SH-SY5Y (cell line): ENCODE results near the gene ACER2.

Experiments used
- GATA2 ChIP-seq: IDR thresholded peaks from 2 replicates; pipeline ENCODE4 v1.6.1; 2011; ENCODE audit warnings: mild to moderate bottlenecking, low read depth, low read length
- GATA3 ChIP-seq: IDR thresholded peaks from 2 replicates; pipeline ENCODE4 v1.6.1; 2011; ENCODE audit warnings: low read depth, mild to moderate bottlenecking, low read length, moderate library complexity

DNA sequence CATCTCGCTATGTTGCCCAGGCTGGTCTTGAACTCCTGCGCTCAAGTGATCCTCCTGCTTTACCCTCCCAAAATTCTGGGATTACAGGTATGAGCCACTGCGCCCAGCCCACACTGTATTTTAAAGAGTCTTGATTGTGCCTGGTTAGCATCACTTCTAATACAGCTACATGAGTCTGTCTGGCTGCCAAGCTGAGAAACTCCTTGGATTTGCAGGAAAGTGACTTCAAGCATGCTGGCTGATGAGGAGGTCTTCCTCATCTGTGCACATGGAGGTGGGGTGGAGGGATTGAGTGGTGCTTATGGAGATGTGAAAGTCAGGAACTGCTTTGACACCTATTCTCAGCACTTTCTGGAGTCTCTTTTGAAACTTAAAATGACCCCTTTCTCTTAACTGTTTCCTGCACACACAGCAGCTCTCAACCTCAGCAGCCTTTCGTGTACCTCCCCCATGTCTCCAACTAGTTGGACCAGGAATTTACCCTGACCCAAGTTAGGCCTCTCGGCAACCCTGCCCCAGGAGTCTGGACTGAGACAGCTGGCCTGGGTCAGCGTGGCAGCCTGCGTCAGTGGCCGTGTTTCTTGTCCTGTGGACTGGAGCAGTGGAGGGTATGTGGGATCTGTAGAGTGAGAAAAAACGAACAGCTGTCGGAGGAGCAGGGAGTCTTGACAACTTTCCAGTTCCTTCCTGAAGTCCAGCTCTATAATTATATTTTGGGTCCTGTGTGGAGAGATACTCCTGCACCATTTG, 72.5 kb downstream of the ACER2 start:
- no peak for TF ChIP-seq GATA2
- TF ChIP-seq GATA3, result no peak
